ENCODE results near the gene OR5A1.

GRCh38 chr11:59417023-59417422, 19.2 kb upstream of the OR5A1 start:
- TF ChIP-seq CTCF (conservative IDR thresholded peaks at IDR 0.05), result no peak
- TF ChIP-seq EZH2 (IDR thresholded peaks at IDR 0.05; ENCODE audit: low read depth), result no peak
